IMR-90 (cell line): ENCODE data around the gene KIF1B. TPM values are rescaled to one million over a fixed set of nuclear protein-coding genes. Genes with fewer than 3 reads are reported as not detected.

Source experiments
- ATAC-seq: fragments of 200-7000 bp; cut with Tn5 transposase; 2 replicates; pipeline ENCODE4 v1.9.1; 2020; ENCODE audit warnings: low read depth, mild to moderate bottlenecking, moderate library complexity
- Bru-seq: library from RNA; stranded (reverse); fragments of 400-500 nt; gene quantifications from one replicate; lab custom pipeline; 2021; lab: Mats Ljungman, UMichigan
- BruChase-seq, 2 experiments: library from RNA; stranded (reverse); fragments of 400-500 nt; gene quantifications; one replicate each; lab custom pipeline; 2021; lab: Mats Ljungman, UMichigan
- BruUV-seq: library from RNA; stranded (reverse); fragments of 400-500 nt; replicated peaks from 2 replicates; lab custom pipeline; 2021; lab: Mats Ljungman, UMichigan
- CTCF ChIA-PET: fragments of 300-600 bp; formaldehyde crosslinking; extraction: SDS; loops from one replicate; lab custom pipeline; 2021; ENCODE audit warnings: antibody characterized with exemption; lab: Yijun Ruan, JAX
- POLR2A ChIA-PET: fragments of 300-600 bp; sonication (Branson Sonifier 250); formaldehyde crosslinking; loops from one replicate; lab custom pipeline; 2022; ENCODE audit warnings: antibody characterized with exemption; ENCODE audit not compliant: unreplicated experiment; lab: Charles Lee
- DNase-seq: peaks from one replicate; pipeline ENCODE4 v3.0.0; 2013
- H2AFZ ChIP-seq: replicated peaks from 2 replicates; pipeline ENCODE3; 2013; ENCODE audit warnings: low read length, mild to moderate bottlenecking; ENCODE audit not compliant: poor library complexity
- H2AK5ac ChIP-seq: 2 replicates; pipeline ENCODE4 v1.6.1; 2013; ENCODE audit warnings: low read depth, low read length, inconsistent platforms
- H2AK9ac ChIP-seq: replicated peaks from 2 replicates; pipeline ENCODE3; 2013; ENCODE audit warnings: mild to moderate bottlenecking, low read depth, low read length, moderate library complexity; ENCODE audit not compliant: poor library complexity
- H2BK120ac ChIP-seq: 2 replicates; pipeline ENCODE4 v1.6.1; 2013; ENCODE audit warnings: low read depth, low read length, inconsistent platforms
- H2BK15ac ChIP-seq: 3 replicates; pipeline ENCODE4 v1.6.1; 2013; ENCODE audit warnings: low read depth, low read length, inconsistent platforms
- H2BK20ac ChIP-seq: 2 replicates; pipeline ENCODE4 v1.6.1; 2013; ENCODE audit warnings: low read depth, mild to moderate bottlenecking, inconsistent platforms, low read length, moderate library complexity
- H2BK5ac ChIP-seq: 2 replicates; pipeline ENCODE4 v1.6.1; 2013; ENCODE audit warnings: mild to moderate bottlenecking, low read depth, low read length, inconsistent platforms; ENCODE audit not compliant: poor library complexity, severe bottlenecking
- H3K14ac ChIP-seq: replicated peaks from 2 replicates; pipeline ENCODE4 v1.6.1; 2013; ENCODE audit warnings: low read depth, low read length, inconsistent platforms
- H3K18ac ChIP-seq: 2 replicates; pipeline ENCODE4 v1.6.1; 2013; ENCODE audit warnings: low read depth, low read length, control low read depth
- H3K23ac ChIP-seq: 2 replicates; pipeline ENCODE4 v1.6.1; 2013; ENCODE audit warnings: low read depth, low read length, inconsistent platforms
- H3K27ac ChIP-seq: 2 replicates; pipeline ENCODE4 v1.5.1; 2013; ENCODE audit warnings: mild to moderate bottlenecking, control low read depth, low read length; ENCODE audit not compliant: insufficient read depth
- H3K27me3 ChIP-seq: 2 replicates; pipeline ENCODE4 v1.6.1; 2013; ENCODE audit warnings: low read length; ENCODE audit not compliant: control insufficient read depth, insufficient read depth
- H3K36me3 ChIP-seq: 2 replicates; pipeline ENCODE4 v1.6.1; 2013; ENCODE audit warnings: low read length, mixed read lengths; ENCODE audit not compliant: control insufficient read depth, insufficient read depth
- H3K4ac ChIP-seq: 2 replicates; pipeline ENCODE4 v1.6.1; 2013; ENCODE audit warnings: low read depth, low read length, inconsistent platforms
- H3K4me1 ChIP-seq: 2 replicates; pipeline ENCODE4 v1.6.1; 2013; ENCODE audit warnings: low read length, mixed read lengths; ENCODE audit not compliant: control insufficient read depth, insufficient read depth
- H3K4me2 ChIP-seq: 2 replicates; pipeline ENCODE4 v1.6.1; 2013; ENCODE audit warnings: low read depth, mild to moderate bottlenecking, control low read depth, low read length, moderate library complexity
- H3K4me3 ChIP-seq: 2 replicates; pipeline ENCODE4 v1.5.1; 2013; ENCODE audit warnings: low read depth, mild to moderate bottlenecking, control low read depth, low read length, moderate library complexity; ENCODE audit not compliant: insufficient read depth
- H3K56ac ChIP-seq: 2 replicates; pipeline ENCODE4 v1.6.1; 2013; ENCODE audit warnings: low read length, inconsistent platforms; ENCODE audit not compliant: insufficient read depth; ENCODE audit errors: extremely low read depth
- H3K79me1 ChIP-seq, 2 experiments: 2 replicates each; pipeline ENCODE4 v1.6.1; 2013; ENCODE audit warnings: low read length in 2 of 2, inconsistent platforms in 1 of 2, low read depth in 1 of 2
- H3K9ac ChIP-seq: 2 replicates; pipeline ENCODE4 v1.6.1; 2013; ENCODE audit warnings: low read depth, low read length, control low read depth
- H3K9me1 ChIP-seq: 2 replicates; pipeline ENCODE4 v1.6.1; 2013; ENCODE audit warnings: low read length, inconsistent platforms; ENCODE audit not compliant: insufficient read depth
- H3K9me3 ChIP-seq: 2 replicates; pipeline ENCODE4 v1.6.1; 2013; ENCODE audit warnings: low read length; ENCODE audit not compliant: control insufficient read depth, insufficient read depth
- H4K20me1 ChIP-seq: 2 replicates; pipeline ENCODE4 v1.6.1; 2013; ENCODE audit warnings: low read length, inconsistent platforms; ENCODE audit not compliant: insufficient read depth
- H4K5ac ChIP-seq: 2 replicates; pipeline ENCODE4 v1.6.1; 2013; ENCODE audit warnings: mild to moderate bottlenecking, low read depth, low read length, control low read depth
- H4K8ac ChIP-seq, 2 experiments: 2 replicates each; pipeline ENCODE4 v1.6.1; 2013; ENCODE audit warnings: low read depth in 2 of 2, low read length in 2 of 2, control low read depth in 1 of 2, inconsistent platforms in 1 of 2
- H4K91ac ChIP-seq: 2 replicates; pipeline ENCODE4 v1.6.1; 2013; ENCODE audit warnings: low read depth, low read length, inconsistent platforms; ENCODE audit not compliant: insufficient read depth
- FOS ChIP-seq: fragments of 150-350 bp; IDR thresholded peaks from 2 replicates; pipeline ENCODE4 v1.6.1; 2016; ENCODE audit warnings: low read depth, low read length
- MXI1 ChIP-seq: IDR thresholded peaks from 2 replicates; pipeline ENCODE4 v1.6.1; 2012; ENCODE audit warnings: low read depth, mild to moderate bottlenecking, low read length, moderate library complexity, borderline replicate concordance
- NFE2L2 ChIP-seq: fragments of 150-350 bp; IDR thresholded peaks from 2 replicates; pipeline ENCODE4 v1.6.1; 2016; ENCODE audit warnings: low read depth, mild to moderate bottlenecking, low read length
- POLR2A ChIP-seq: IDR thresholded peaks from 2 replicates; pipeline ENCODE4 v1.6.1; 2012; ENCODE audit warnings: mild to moderate bottlenecking, low read depth, low read length
- RAD21 ChIP-seq: IDR thresholded peaks from 2 replicates; pipeline ENCODE4 v1.6.1; 2012; ENCODE audit warnings: low read length, improper control_type of control experiment
- RCOR1 ChIP-seq: IDR thresholded peaks from 2 replicates; pipeline ENCODE4 v1.6.1; 2012; ENCODE audit warnings: mild to moderate bottlenecking, low read length, improper control_type of control experiment; ENCODE audit not compliant: insufficient replicate concordance
- RFX5 ChIP-seq: IDR thresholded peaks from 2 replicates; pipeline ENCODE4 v1.8.0; 2012; ENCODE audit warnings: low read depth, mild to moderate bottlenecking, low read length, moderate library complexity
- WGBS, 2 experiments: methylation state at CpG; one replicate each; pipeline versions ENCODE4 v1.1.5 to v1.1.7; 2013; ENCODE audit warnings: missing lambda C conversion rate in 2 of 2; ENCODE audit not compliant: insufficient read length in 1 of 2; ENCODE audit errors: extremely low coverage in 2 of 2; 5-methylcytosine and 5-hydroxymethylcytosine counted together
- dilution Hi-C: fragments of 300-500 bp; cut with HindIII; formaldehyde crosslinking; loops from one replicate; pipeline ENCODE4 v1.14.3; 2018; ENCODE audit warnings: low sequenced_read_pairs; ENCODE audit not compliant: unreplicated experiment
- in situ Hi-C: fragments of 300-500 bp; cut with MboI; formaldehyde crosslinking; loops from 3 replicates; pipeline ENCODE4 v1.14.3; 2019; ENCODE audit warnings: low sequenced_read_pairs, inconsistent platforms, mixed read lengths
- intact Hi-C: fragments of 100-400 bp; cut with micrococcal nuclease; formaldehyde crosslinking; loops from 2 replicates; pipeline ENCODE4 v1.10.0; 2022
- long read RNA-seq: library from polyadenylated mRNA; unstranded; transcript quantifications from one replicate; pipeline ENCODE4 v2.0.0, GENCODE V29; 2021; ENCODE audit not compliant: unreplicated experiment
- polyA plus RNA-seq, 3 experiments: library from polyadenylated mRNA; depleted of rRNA; stranded (reverse); fragments of >200 nt; gene quantifications; 2 replicates each; pipeline ENCODE4 v1.2.3, GENCODE V29; 2012; ENCODE audit warnings: low replicate concordance in 1 of 3
- total RNA-seq: library from RNA; depleted of rRNA; stranded (reverse); fragments of >200 nt; gene quantifications from 2 replicates; pipeline ENCODE4 v1.2.3, GENCODE V29; 2012; rRNA removed
- TF ChIP-seq, protein P1 (sequence below): fragments of 150-350 bp; IDR thresholded peaks from 2 replicates; pipeline ENCODE4 v1.6.1; 2016; ENCODE audit warnings: low read depth, mild to moderate bottlenecking, low read length, moderate library complexity, borderline replicate concordance

Gene KIF1B, protein sequence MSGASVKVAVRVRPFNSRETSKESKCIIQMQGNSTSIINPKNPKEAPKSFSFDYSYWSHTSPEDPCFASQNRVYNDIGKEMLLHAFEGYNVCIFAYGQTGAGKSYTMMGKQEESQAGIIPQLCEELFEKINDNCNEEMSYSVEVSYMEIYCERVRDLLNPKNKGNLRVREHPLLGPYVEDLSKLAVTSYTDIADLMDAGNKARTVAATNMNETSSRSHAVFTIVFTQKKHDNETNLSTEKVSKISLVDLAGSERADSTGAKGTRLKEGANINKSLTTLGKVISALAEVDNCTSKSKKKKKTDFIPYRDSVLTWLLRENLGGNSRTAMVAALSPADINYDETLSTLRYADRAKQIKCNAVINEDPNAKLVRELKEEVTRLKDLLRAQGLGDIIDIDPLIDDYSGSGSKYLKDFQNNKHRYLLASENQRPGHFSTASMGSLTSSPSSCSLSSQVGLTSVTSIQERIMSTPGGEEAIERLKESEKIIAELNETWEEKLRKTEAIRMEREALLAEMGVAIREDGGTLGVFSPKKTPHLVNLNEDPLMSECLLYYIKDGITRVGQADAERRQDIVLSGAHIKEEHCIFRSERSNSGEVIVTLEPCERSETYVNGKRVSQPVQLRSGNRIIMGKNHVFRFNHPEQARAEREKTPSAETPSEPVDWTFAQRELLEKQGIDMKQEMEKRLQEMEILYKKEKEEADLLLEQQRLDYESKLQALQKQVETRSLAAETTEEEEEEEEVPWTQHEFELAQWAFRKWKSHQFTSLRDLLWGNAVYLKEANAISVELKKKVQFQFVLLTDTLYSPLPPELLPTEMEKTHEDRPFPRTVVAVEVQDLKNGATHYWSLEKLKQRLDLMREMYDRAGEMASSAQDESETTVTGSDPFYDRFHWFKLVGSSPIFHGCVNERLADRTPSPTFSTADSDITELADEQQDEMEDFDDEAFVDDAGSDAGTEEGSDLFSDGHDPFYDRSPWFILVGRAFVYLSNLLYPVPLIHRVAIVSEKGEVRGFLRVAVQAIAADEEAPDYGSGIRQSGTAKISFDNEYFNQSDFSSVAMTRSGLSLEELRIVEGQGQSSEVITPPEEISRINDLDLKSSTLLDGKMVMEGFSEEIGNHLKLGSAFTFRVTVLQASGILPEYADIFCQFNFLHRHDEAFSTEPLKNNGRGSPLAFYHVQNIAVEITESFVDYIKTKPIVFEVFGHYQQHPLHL (N-terminal part only)
- total RNA-seq (21.1 and 32.5 TPM in 2 replicates), polyA plus RNA-seq (2012; rRNA removed) (12.3 and 13.0 TPM in 2 replicates), Bru-seq, nascent RNA (percentile 84 among the genes with signal in this experiment), BruChase-seq, experiment 1, labeled RNA remaining after a 6-hour chase (percentile 85 among the genes with signal in this experiment), BruChase-seq, experiment 2, labeled RNA remaining after a 2-hour chase (percentile 84 among the genes with signal in this experiment)
- 3.3 and 8.1 TPM in 2 replicates for polyA plus RNA-seq (2012; cell fraction: cytosol; rRNA removed)
- 4.9 and 16.7 TPM in 2 replicates for polyA plus RNA-seq (2012; cell fraction: nucleus; rRNA removed; ENCODE audit: low replicate concordance)
- long read RNA-seq, full-length matches to known transcripts = 26 of 47 reads
- long read RNA-seq, partial matches to known transcripts = 12 of 47 reads
- long read RNA-seq, other reads (novel, unspliced or antisense) = 9 of 47 reads

DNA sequence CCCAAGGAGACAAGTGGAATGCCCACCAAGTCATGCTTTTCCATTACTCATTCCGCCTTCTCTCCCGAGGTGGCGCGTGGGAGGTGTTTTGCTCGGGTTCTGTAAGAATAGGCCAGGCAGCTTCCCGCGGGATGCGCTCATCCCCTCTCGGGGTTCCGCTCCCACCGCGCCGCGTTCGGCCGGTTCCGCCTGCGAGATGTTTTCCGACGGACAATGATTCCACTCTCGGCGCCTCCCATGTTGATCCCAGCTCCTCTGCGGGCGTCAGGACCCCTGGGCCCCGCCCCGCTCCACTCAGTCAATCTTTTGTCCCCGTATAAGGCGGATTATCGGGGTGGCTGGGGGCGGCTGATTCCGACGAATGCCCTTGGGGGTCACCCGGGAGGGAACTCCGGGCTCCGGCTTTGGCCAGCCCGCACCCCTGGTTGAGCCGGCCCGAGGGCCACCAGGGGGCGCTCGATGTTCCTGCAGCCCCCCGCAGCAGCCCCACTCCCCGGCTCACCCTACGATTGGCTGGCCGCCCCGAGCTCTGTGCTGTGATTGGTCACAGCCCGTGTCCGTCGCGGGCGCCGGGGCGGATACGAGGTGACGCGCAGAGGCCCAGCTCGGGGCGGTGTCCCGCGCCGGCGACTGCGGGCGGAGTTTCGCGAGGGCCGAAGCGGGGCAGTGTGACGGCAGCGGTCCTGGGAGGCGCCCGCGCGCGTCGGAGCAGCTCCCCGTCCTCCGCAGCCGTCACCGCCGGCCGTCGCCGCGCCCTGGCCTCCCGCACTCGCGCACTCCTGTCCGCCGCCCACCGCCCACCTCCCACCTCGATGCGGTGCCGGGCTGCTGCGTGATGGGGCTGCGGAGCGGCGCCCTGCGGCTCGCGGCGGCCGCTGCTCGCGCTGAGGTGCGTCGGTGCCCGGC is at the start of gene KIF1B:
Gene KIF1B (plus strand): TSS at position 666 of the 906 bp plus-strand sequence. CDS start 21,759 bp downstream, outside the sequence.
- Histone ChIP-seq H4K20me1 (peaks cover 28% of the 10 kb centered on the region), H2BK20ac (peak within 1 kb of the TSS; percentile 42), H4K5ac (peak within 1 kb of the TSS; percentile 28), H2BK15ac (peak within 1 kb of the TSS; percentile 80; the same call in 2 of the 3 replicates), H3K4me3 (peak within 1 kb of the TSS; percentile 72), H3K36me3 (no peaks in the 10 kb centered on the region), H3K23ac (peak within 1 kb of the TSS; percentile 98), H2AK5ac (peak within 1 kb of the TSS; percentile 88), H3K27me3 (no peaks in the 10 kb centered on the region), H3K4me1 (peaks cover 3% of the 10 kb centered on the region; the same call in 1 of the 2 replicates), H3K27ac (peak within 1 kb of the TSS; percentile 95), H2BK5ac (peak within 1 kb of the TSS; percentile 87), H3K4ac (peak within 1 kb of the TSS; percentile 97), H3K9me3 (no peaks in the 10 kb centered on the region), H2BK120ac (peak within 1 kb of the TSS; percentile 78), H3K9ac (peak within 1 kb of the TSS; percentile 95), H3K79me1 (peaks cover 0 to 25% of the 10 kb centered on the region in 2 experiments; a peak in 2 of 4 replicates), H2AFZ (peak within 1 kb of the TSS; percentile 98), H3K9me1 (0 out of 2 replicates have a peak, but pooled peaks cover 3% of the 10 kb centered on the region), H3K4me2 (peak within 1 kb of the TSS; percentile 78), H3K18ac (peak within 1 kb of the TSS; percentile 40), H4K91ac (peak within 1 kb of the TSS; percentile 86), H4K8ac (peak within 1 kb of the TSS; percentile 80 to 87; a peak in 3 of 4 replicates), H3K14ac (peak within 1 kb of the TSS; percentile 99), H3K56ac (peak within 1 kb of the TSS; percentile 83), H2AK9ac (peak within 1 kb of the TSS; percentile 99)
- dilution Hi-C loops = no loop called here
- ATAC-seq = peak; percentile 95
- BruUV-seq = no TSS peak
- intact Hi-C loops = loop anchor here (1.0 to 5.0 kb wide), 5 partner anchors 43 to 268 kb away; partner anchors contain the start of genes LZIC, NMNAT1 and UBE4B
- in situ Hi-C loops = no loop called here
- ChIA-PET CTCF (interaction anchor here (0.5 to 2.0 kb wide), 24 partner anchors 8 to 160 kb away, joined by 3 to 12 read pairs (median 4); no protein-coding TSS in a partner anchor), POLR2A (interaction anchor here (0.5 to 0.6 kb wide), 2 partner anchors 19 to 673 kb away, joined by 3 to 4 read pairs; no protein-coding TSS in a partner anchor)
- WGBS, 2 experiments = 1% methylated on average over 50 of the region's 107 CpGs; no CpG with 5 or more reads in 1 of the 2 experiments
- peak; percentile 97 for DNase-seq
- no peak for TF ChIP-seq NFE2L2
- TF ChIP-seq MXI1 = peak; percentile 81
- TF ChIP-seq, protein P1, sequence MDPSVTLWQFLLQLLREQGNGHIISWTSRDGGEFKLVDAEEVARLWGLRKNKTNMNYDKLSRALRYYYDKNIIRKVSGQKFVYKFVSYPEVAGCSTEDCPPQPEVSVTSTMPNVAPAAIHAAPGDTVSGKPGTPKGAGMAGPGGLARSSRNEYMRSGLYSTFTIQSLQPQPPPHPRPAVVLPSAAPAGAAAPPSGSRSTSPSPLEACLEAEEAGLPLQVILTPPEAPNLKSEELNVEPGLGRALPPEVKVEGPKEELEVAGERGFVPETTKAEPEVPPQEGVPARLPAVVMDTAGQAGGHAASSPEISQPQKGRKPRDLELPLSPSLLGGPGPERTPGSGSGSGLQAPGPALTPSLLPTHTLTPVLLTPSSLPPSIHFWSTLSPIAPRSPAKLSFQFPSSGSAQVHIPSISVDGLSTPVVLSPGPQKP = no peak
- no peak for TF ChIP-seq RFX5
- TF ChIP-seq RCOR1 = peak; percentile 71
- TF ChIP-seq POLR2A = peak; percentile 95
- TF ChIP-seq RAD21 = peak; percentile 53
- TF ChIP-seq FOS = peak; percentile 90
